ENCODE measurements around the gene TMEM185A.
A peak's percentile ranks its signal among the peaks of the same experiment; 100 is the strongest.
"Not testable (repeated sequence)": the region's sequence is repeated elsewhere in the genome, so short reads cannot be mapped to it uniquely, and the experiment has no call there.

Gene TMEM185A

DNA sequence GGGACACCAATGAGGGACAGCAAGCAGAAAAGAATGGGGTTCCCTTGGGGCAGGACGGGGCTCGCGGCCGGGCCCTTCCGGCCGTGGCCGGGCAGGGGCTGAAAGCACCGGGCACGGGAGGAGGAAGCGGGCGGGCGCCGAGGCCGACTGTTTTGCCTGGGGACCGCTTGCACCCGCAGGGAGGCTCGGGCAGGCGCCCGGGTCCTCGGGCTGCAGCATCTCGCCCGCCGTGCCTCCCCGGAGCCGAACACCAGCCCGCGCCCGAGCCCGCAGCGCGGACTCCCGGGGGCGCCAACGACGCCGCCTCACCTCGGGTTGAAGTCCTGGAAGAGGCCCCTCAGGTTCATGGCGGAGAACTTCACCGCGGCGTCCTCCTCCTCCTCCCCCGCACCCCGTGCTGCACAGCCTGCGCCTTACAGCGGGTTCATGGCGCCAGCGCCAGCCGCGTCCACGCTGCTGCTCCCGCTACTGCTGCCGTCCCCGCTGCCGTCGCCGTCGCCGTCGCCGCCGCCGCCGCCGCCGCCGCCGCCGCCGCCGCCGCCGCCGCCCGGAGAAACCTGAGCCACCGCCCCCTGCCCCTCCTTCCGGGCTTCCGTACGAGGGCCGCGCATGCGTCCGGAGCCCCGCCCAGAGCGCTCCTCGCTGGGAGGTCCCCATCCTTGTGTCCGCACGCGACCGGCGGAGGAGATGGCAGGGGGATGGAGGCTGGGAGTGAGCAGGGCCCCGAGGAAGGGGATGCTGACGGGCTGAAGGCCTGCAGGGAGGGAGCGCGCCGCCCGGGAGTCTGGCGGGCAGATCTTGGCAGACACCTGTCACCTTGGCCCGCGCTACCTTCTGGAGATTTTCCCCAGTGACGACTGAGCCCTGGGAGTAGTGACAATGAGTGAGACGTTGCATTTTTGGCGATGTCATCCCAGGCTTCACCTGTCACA, at the start of gene TMEM185A:
TSS of gene TMEM185A (minus strand) at position 559 of the 932 bp plus-strand sequence. CDS start at position 347, 212 bp downstream.
- no peak for DNase-seq (ENCODE audit: low read depth)
- H3K4me3 ChIP-seq (ENCODE audit: low read depth, low read length): peak within 1 kb of the TSS; percentile 61

DNA sequence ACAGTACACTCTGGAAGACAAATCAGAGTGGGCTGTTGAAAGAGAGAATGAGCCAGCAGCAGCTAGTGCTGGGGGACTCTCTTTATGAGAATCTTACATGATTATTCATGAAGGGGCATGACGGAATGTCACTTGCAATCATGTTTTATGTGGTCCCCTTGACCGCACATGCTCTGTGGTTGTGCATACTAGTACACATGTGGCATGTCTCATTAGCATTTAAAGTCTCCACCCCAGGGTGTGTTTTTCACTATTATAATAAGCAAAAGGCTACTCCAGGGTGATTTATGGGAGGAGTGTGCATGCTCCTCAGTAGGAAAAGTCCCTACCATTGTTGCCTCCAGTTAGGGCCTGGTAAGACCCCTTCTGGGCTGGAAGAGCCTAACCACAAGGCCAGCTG, 49.6 kb upstream of the TMEM185A start:
- H3K4me3 ChIP-seq (ENCODE audit: low read depth, low read length): no peak overlapping the region
- DNase-seq (ENCODE audit: low read depth): no peak

DNA sequence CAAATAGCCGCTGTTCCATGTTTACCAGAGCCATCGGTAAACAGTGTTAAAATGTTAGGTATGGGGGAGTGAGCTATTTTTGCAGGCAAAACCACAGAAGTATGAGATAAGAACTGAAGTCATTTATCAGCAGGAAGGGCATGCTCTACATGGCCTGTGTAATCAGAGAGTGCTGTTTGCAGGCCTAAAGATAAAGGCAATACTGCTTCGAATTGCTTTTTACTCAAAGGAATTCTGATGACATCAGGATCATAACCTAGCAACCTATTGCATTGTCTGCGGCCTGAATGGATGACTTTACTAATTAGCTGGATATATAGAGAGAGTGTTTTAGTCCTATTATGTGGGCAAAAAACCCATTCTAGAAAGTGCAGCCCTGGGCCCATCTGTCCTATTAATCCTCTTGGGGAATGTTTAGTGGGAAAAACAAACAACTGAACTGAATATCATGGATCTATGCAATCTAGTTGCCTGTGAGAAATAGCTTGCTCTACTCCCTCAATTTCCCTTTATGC, 47.6 kb upstream of the TMEM185A start:
- not testable (repeated sequence) for H3K4me3 ChIP-seq (ENCODE audit: low read depth, low read length); DNase-seq (ENCODE audit: low read depth)

DNA sequence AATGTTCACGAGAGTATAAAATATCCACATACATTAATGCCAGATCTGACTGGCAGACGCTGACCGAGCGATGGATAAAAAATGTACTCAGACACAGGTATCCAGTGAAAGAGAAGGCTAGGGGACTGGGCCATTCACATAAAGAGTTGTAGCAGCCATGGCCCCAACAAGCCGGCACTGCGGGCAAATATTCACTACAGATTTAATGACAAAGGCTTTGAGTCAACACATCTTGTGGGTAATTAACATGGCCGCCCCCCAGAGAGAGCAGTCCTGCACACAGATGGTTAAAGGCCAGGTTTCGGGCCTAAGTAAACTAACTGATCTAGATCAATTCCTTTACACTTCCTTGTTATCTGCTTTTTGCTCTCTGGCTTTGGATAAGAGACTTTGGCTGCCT, 44.0 kb upstream of the TMEM185A start:
- H3K4me3 ChIP-seq (ENCODE audit: low read depth, low read length); DNase-seq (ENCODE audit: low read depth): not testable (repeated sequence)

DNA sequence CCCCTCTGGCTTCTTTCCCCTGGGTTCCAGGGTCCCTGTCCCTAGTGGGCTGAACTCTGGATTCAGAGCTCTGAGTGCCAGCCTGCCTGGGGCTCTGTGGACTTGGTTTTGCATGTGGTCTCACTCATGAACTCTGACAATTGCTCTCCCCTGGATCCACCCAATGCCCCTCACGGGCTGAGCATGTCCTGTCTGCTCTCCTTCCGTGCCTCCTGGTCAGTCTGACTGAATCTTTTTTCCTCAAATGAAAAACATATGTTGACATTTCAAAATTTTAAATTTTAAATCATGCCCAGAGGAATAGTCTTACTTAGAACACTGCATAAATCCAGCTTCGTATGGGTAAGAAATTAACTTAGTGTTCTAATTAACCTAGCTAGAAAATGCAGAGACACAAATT, 43.5 kb upstream of the TMEM185A start:
- H3K4me3 ChIP-seq (ENCODE audit: low read depth, low read length); DNase-seq (ENCODE audit: low read depth): not testable (repeated sequence)

DNA sequence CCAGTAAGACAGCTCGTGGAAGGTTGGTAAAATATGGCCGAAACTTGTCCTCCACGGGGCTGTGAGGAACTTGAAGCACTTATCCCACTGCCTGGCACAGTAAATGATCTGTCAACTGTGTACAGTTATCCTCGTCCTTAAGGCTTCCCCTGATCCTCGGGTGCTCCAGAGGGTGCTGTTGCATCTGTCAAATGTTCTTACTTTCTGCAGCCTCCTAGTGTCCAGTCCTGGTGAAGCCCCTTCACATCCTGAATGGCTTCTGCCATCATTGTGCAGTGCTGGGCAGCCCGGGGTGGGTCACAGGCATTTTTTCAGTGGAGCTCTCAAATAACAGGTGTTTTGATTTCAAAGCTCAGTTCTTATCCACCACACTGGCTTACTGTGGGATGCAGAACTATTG, 29.0 kb upstream of the TMEM185A start:
- H3K4me3 ChIP-seq (ENCODE audit: low read depth, low read length); DNase-seq (ENCODE audit: low read depth): not testable (repeated sequence)

DNA sequence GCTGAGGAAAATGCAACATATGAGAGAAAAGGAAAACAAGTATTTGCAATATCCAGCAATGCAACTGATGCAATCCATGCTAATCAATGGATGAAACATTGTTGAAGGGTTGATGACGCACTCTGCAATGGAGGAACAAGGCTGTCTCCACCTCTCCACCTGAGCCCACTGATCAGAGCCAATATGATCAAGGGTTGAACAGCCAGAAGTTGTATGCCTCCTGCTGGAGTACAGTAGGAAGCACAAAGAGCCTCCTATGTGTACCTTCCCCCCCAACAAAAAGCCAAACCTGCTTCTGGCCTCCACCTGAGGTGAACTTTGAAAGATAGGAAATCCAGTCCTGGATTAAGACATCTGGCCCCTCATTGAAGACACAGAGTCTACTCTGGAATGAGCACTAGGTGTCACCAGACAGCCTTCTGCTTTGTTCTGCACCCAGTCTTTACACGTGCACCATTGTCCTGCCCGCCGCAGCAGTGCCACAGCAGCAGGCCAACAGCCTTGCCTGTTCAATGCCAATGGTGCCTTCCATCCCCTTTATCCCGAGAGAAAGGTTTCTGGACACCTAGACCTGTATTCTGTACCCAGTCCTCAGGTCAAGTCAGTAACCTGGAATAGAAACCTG, 24.8 kb upstream of the TMEM185A start:
- not testable (repeated sequence) for H3K4me3 ChIP-seq (ENCODE audit: low read depth, low read length); DNase-seq (ENCODE audit: low read depth)

DNA sequence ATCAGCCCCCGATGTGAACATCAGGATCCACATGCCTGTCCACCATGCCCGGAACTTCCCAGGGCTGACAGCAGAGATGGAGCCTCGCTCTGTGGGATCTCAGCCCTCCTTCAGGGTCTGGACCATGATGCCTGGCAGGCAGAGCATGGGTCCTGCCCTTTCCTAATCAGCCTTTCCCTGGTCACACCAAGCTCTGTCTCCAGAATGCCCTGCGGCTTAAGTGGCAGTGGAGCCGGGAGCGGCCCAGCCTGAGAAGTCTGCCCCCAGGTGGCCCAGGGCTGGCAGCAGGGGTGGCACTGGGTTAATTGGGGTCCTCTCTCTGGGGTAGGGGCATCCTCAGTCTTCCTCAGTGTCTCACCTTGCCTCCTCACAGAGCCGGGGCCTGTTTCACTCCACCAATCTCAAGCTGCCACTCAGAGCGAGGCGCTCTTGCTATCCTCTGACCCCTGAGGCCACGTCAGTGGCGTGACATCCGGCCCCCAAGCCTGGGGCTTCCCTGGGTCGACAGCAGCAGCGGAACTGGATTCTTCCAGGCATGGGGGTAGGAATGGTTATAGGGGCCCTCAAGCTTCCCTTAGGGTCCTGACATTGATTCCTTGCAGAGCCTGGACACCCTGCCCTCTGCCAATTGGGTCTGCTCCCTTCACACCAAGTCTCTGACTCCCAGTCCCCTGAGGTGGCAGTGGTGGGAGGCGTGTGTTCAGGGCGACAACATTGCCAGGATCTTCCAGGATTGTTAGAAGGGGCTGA, 20.8 kb upstream of the TMEM185A start:
- H3K4me3 ChIP-seq (ENCODE audit: low read depth, low read length): no peak overlapping the region
- no peak for DNase-seq (ENCODE audit: low read depth)

DNA sequence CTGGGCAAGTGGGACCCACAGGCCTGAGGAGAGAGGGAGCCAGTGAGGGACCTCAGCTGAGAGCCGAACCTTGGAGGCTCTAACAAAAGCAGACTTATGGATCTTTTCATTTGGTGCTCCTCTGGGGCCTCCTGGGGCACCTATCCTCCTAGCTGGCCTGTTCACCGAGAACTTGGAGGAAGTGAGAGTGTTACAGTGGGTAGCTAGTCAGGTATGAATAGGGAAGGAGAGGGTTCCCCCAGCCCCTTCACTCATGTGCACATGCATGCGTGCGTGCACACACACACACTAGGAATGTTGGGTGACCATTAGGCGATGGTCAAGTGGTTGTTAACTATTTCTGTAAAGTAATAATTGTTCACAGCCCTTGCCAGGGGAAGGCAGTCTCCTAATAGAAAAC, 18.6 kb upstream of the TMEM185A start:
- DNase-seq (ENCODE audit: low read depth): no peak
- H3K4me3 ChIP-seq (ENCODE audit: low read depth, low read length): no peak overlapping the region

DNA sequence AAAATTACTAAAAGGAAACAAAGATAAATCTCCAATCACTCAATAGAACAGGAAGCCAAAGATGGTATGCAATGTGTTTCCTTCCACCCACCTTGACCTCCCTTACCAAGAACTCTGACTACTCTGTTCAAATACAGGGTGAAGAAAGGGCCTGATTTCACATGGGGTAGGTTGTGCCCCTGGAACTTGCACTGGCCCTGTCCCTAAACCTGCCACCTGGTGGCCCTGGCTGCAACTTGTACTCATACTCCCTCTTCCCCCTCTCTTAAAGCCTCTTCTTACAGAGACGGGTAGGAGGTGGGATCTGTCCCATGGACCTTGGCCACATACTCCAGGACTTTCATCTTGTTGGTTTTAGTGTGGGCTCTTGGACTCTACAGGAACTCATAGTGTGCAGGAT, 17.3 kb upstream of the TMEM185A start:
- H3K4me3 ChIP-seq (ENCODE audit: low read depth, low read length): no peak overlapping the region
- DNase-seq (ENCODE audit: low read depth): no peak

DNA sequence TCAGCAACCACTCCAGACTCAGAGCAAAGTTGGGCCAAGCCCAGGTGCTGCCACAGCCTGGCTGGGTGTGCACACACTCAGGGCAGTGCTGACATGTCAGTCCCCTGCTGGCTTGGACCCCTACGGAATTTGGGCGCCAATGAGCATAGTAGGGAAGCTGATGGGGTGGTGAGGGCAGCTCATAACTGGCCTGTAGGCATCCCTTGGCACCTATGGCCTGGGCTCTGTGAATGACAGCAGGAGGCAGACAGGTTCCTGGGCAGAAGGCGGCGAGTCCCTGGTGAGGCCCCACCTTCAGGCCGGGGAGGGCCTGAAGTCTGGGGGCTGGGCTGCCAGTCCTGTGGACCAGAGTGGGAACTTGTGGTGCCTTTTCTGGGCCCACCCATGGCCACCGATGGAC, 15.9 kb upstream of the TMEM185A start:
- DNase-seq (ENCODE audit: low read depth): no peak
- no peak overlapping the region for H3K4me3 ChIP-seq (ENCODE audit: low read depth, low read length)

DNA sequence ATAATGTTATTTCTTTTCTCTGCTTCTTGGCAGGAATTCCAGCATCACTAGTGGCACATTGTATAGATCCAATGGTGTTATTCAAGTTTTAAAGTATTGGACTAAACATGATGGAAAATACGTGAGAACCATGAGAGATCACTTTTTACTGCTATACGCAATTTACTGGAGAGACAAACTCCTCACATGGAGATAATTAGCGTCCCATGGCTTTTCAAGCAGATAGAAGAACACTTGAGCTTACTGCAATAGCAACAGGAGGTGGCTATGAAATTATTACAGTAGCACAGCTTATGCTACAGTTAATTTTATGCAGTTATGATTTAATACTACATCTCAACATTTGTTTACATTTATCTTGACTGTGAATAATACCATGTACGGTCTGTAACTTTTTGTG, 11.9 kb upstream of the TMEM185A start:
- no peak for DNase-seq (ENCODE audit: low read depth)

DNA sequence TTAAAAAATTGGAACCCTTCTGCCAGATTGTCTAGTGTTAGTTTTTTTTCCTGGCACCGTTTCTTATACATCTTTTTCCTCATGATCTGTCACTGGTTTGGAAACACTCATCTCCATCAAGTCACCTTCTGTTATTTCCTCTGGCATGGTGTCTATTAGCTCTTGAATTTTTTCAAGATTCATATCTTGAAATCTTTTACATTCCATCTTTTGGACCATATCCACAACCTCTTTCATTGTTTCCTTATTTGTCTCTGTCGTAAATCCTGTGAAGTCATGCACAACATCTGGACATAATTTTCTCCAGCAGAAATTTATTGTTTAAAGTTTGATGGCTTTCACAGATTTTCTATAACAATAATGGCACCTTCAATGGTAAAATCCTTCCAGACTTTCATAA, 10.2 kb upstream of the TMEM185A start:
- no peak for DNase-seq (ENCODE audit: low read depth)

More for the DNA sequence above, 11.9 kb upstream of the TMEM185A start:
- H3K4me3 ChIP-seq (ENCODE audit: low read depth, low read length): no peak overlapping the region

DNA sequence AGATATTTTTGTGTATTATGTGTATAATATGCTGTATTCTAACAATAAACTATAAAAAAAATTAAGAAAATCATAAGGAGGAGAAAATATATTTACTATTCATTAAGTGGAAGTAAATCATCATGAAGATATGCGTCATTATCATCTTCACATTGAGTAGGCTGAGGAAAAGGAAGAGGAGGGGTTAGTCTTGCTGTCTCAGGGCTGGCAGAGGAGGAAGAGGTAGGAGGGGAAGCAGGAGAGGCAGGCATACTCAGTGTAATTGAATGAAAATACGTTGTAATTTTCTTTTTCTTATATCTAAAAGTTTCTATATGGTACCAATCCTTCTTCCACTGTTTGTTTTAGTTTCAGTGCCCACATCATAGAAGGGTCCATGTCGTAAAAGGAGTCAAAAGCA, 9.8 kb upstream of the TMEM185A start:
- no peak for DNase-seq (ENCODE audit: low read depth)
- no peak overlapping the region for H3K4me3 ChIP-seq (ENCODE audit: low read depth, low read length)

More for the DNA sequence above, 10.2 kb upstream of the TMEM185A start:
- no peak overlapping the region for H3K4me3 ChIP-seq (ENCODE audit: low read depth, low read length)

DNA sequence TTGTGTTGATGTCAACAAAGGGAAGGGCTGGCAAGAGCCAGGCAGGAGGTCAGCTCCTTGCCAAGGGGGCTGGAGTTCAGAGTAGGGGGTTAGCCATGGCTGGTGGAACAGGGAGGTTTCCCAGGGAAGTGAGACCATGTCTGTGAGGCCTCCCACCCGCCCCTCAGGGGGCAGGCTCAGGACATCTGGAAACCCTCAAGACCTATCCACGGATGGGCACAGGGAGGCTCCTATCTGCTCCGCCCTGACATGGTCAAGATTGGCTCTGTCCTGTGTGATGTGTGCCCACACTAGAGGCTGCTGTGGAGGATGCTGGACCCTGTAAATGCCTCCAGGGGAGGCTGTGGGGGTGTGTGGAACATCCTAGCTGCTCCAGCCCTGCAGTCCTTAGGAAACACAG, 8.0 kb upstream of the TMEM185A start:
- DNase-seq (ENCODE audit: low read depth): no peak
- H3K4me3 ChIP-seq (ENCODE audit: low read depth, low read length): no peak overlapping the region

DNA sequence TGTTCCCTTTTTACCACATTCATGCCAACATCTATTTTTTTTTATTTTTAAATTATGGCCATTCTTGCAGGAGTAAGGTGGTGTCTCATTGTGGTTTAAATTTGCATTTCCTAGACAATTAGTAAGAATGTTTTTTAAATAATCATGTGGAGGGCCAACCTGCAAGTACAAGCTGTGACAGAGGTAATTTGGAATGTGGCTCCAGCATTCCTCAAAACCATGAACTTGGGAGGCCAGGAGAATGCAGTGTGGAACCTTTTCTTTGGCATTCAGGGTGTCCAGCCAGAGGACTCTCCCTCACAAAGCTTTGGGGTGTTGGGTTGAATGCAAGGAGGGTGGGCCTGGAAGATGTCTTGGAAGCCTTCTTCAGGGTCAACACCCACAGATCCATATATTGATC, 7.3 kb upstream of the TMEM185A start:
- DNase-seq (ENCODE audit: low read depth): no peak
- H3K4me3 ChIP-seq (ENCODE audit: low read depth, low read length): no peak overlapping the region

DNA sequence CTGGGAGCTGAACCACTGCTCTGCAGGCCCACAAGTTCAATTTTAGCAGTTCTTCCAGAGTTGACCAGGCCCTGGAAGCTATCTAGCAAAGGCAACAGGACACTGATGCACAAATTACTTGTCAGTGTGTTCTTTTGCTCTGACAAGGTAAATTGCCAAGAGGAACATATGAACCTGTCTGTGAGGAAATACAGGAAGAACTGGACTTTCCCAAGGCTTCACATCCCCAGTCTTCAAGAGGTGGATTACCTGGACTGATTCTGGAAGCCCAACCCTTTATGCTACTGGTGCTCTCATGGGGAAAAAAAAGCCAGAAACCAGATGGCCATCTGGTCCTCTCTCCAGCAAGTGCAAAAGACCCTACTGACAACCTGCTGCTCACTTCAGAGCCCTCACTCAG, 1.9 kb upstream of the TMEM185A start:
- no peak for DNase-seq (ENCODE audit: low read depth)
- H3K4me3 ChIP-seq (ENCODE audit: low read depth, low read length): no peak overlapping the region

DNA sequence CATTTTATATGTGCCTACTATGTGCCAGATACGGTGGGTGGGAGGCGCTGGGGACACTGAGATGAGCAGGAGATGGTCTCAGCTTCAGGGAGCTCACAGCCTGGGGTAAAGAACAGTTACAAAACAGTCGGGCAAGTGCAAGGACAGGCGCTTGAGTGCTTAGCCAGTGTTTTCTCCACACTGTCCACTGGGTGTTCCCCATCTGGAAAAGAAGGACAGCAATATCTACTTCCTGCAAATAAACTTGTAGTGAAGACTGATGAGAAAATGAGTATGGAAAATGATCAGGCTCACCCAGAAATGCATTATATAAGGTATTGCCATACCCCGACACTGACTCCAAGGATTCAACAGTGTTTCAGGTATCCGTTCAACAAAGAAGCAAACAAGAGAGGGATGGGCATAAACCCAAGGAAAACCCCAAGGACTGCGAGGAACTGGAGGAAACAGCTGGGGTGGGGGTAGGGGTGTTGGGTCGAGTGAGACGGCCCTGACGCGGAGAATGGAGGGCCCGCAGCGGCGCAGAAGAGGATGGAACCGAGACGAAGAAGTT, 835 bp downstream of the TMEM185A start:
- DNase-seq (ENCODE audit: low read depth): peak; percentile 10
- H3K4me3 ChIP-seq (ENCODE audit: low read depth, low read length): peak overlapping the region; percentile 61

DNA sequence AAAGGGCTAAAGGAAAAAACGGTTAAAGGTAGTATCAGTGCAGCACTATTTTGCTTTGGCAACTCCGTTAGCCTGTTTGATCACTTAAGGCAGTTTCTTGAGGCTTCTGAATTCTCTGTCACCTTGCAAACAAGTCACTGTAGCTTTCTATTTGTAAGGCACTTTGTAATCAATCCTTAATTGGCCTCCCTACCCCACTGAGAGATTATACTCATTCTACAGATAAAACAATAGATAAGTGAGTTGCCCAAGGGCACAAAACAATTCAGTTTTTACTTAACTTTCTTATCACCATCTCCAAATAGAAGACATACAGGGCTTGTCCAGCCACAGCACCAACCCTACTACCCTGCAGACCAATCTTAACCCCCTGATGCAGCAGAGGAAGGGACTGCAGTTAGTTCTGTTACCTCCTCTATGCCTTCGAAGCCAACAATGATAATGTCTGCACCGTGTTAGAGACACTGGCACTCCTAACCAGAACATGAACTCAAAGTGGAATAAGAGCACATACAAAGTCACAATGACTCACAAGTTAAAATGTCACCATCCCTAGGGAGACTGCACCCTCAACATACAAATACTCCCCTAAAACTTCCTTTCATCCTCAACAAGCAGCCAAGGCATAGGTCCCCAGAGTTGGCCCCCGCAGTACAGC, 1.7 kb downstream of the TMEM185A start:
- DNase-seq (ENCODE audit: low read depth): no peak
- peak overlapping the region; percentile 61 for H3K4me3 ChIP-seq (ENCODE audit: low read depth, low read length)
